Subcutaneous adipose tissue (tissue), 4 donors: ENCODE data around the gene BAG5. TPM values are rescaled to one million over a fixed set of nuclear protein-coding genes. Genes with fewer than 3 reads are reported as not detected.

Experiments used
- total RNA-seq, 4 donors: library from RNA; depleted of rRNA; stranded (reverse); fragments of >200 nt; gene quantifications; one replicate each; pipeline ENCODE4 v1.1.0, GENCODE V29; 2016
- TF ChIP-seq, protein P1 (sequence below): fragments of 450-650 bp; IDR thresholded peaks from one replicate; pipeline ENCODE4 v1.5.1; 2016; ENCODE audit warnings: low read depth, mild to moderate bottlenecking, control low read depth, antibody characterized with exemption, moderate library complexity

BAG5 gene
- total RNA-seq, 4 donors from 2014 or later: 35.7 to 53.8 (median 46.9) TPM

GRCh38 chr14:103578401-103579075, 16.1 kb upstream of the BAG5 start:
- TF ChIP-seq, protein P1, sequence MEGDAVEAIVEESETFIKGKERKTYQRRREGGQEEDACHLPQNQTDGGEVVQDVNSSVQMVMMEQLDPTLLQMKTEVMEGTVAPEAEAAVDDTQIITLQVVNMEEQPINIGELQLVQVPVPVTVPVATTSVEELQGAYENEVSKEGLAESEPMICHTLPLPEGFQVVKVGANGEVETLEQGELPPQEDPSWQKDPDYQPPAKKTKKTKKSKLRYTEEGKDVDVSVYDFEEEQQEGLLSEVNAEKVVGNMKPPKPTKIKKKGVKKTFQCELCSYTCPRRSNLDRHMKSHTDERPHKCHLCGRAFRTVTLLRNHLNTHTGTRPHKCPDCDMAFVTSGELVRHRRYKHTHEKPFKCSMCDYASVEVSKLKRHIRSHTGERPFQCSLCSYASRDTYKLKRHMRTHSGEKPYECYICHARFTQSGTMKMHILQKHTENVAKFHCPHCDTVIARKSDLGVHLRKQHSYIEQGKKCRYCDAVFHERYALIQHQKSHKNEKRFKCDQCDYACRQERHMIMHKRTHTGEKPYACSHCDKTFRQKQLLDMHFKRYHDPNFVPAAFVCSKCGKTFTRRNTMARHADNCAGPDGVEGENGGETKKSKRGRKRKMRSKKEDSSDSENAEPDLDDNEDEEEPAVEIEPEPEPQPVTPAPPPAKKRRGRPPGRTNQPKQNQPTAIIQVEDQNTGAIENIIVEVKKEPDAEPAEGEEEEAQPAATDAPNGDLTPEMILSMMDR: no peak

DNA sequence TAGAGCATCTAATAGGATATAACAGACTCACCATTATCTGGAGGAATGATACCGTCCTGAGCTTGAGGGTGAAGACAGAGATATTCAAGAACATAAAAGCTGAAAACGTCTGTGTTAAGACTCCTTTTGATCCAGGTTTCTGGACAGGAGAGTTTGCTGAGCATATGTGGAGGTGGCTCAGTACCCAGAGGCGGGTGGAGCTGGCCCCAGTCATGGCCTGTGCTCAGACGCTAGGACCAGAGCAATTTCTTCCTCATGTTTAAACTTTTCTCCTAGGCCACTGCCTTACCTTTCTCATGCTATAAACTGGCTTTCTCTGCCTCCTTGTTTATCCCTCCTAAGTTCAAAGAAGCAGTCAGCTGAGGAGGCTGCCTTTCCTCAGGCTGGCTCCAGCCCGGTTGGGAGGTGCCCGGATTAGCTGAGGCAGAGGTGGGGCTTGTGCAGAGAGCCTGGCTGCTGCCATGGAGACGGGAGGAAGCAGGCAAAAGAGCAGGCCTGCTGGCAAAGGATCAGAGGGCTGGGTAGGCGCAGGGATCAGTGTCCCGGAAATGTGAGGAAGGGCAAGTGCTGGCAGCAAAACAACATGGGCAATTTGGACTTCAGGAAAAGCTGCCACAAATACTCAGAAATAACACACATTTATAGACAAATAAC, 14.0 kb upstream of the BAG5 start:
- TF ChIP-seq, protein P1: no peak

DNA sequence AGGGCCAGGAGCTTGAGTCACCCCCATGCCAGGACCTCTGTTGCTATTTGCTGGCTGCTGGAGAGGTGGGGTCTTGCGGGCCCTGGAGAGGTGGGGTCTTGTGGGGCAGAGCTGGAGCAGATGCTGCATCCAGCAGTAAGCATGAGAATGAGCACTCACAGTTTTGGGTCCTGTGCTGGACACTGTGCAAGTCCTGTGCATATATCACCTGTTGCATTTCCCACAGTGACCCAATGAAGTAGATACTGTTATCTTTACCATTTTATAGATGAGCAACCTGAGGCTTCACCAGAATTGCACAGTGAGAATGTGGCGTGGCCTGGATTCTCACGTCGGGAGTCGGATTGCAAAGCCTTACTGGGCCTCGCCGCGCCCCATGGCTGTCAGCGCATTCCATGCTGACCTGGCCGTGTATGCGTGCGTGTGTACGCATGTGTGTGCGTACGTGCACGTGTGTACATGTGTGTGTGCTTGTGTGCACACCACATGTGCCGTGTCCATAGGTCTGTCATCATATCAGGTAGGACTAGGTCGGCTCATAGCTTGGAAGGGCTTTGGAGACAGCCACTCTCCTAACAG, 12.3 kb upstream of the BAG5 start:
- TF ChIP-seq, protein P1: no peak

DNA sequence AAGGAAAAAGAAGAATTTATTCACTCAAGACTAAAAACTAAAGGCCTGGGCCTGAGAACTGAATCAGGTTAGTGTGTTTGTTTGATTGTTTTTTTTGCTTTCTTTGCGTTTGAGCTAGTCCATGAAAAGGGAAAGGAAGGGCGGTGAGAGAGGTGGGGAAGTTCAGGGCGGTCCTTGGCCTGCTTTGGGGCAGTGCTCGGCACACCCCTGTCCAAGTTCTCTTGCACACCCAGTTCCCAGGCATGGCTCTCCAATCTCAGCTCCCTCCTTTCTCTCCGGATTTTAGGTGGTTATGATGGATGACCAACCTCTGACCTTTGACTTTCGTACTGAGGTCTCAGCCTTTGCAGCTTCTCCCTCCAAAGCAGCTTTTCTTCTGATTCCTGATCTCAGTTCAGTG, 11.6 kb upstream of the BAG5 start:
- TF ChIP-seq, protein P1: no peak

DNA sequence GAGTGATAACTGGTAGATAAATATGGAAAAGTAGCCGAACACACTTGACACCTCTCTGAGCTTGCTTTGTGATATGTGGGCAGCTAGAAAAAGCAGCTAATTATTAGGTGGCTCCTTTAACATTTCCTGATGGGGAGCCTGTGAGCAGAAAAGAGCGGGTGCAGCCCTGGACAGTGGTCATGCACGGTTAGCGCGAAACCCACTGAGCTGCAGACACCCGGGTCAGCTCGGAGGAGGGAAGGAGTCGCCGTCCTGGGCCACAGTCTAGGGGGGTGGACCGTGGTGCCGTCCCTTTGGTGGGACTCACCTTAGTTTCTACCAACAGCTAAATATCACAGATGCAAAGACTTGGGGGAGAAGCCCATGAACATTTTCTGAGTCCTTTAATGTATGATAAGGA, 7.0 kb upstream of the BAG5 start:
- TF ChIP-seq, protein P1: no peak

DNA sequence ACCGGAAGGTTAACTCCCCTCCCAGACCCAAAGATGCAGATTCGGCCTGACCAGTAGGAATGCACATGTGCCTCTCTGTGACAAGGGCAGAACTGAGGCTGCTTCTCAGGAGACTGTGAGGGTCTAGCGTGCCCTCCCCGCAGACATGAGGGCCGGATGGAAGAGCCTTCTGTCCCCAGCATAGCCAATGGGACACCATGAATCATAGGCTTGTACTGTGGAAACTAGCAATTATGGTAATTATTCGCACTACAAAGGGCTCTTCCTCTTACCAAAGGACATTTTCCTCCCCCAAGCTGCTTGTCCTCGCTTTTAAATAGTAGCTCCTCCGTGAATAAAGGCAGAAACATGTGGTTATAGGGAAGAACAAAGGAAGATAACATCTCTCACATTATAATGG, 6.5 kb upstream of the BAG5 start:
- TF ChIP-seq, protein P1: no peak

GRCh38 chr14:103563844-103564505, 1.5 kb upstream of the BAG5 start:
- TF ChIP-seq, protein P1: no peak
